Head of caudate nucleus (tissue), 42 donors: Measurements from ENCODE around the gene ATXN1.

Experiments
- DNase-seq, 42 donors: peaks; one replicate each; pipeline versions ENCODE4 v3.0.0 to v3.0.0-alpha.2; 2020 to 2021; ENCODE audit warnings: mixed read lengths in 7 of 42
- intact Hi-C: fragments of 100-400 bp; cut with DNase I; formaldehyde crosslinking; loops from one replicate; pipeline ENCODE4 v1.15.0; 2022

Gene ATXN1

GRCh38 chr6:16249971-16250370 lies 511.3 kb downstream of the ATXN1 start:
- peak in 11 of 42 donors; percentile 4 to 46 (median 30) for DNase-seq
- intact Hi-C loops = loop anchor here (10.0 kb wide), 1 partner anchor 75 kb away; no protein-coding TSS in a partner anchor
